IMR-90 (cell line): Measurements from ENCODE around the gene PLSCR5. TPM values are rescaled to one million over a fixed set of nuclear protein-coding genes. Genes with fewer than 3 reads are reported as not detected.

Experiments
- ATAC-seq: fragments of 200-7000 bp; cut with Tn5 transposase; 2 replicates; pipeline ENCODE4 v1.9.1; 2020; ENCODE audit warnings: low read depth, mild to moderate bottlenecking, moderate library complexity
- BruUV-seq: library from RNA; stranded (reverse); fragments of 400-500 nt; replicated peaks from 2 replicates; lab custom pipeline; 2021; lab: Mats Ljungman, UMichigan
- CTCF ChIA-PET: fragments of 300-600 bp; formaldehyde crosslinking; extraction: SDS; loops from one replicate; lab custom pipeline; 2021; ENCODE audit warnings: antibody characterized with exemption; lab: Yijun Ruan, JAX
- POLR2A ChIA-PET: fragments of 300-600 bp; sonication (Branson Sonifier 250); formaldehyde crosslinking; loops from one replicate; lab custom pipeline; 2022; ENCODE audit warnings: antibody characterized with exemption; ENCODE audit not compliant: unreplicated experiment; lab: Charles Lee
- DNase-seq: peaks from one replicate; pipeline ENCODE4 v3.0.0; 2013
- H2AFZ ChIP-seq: replicated peaks from 2 replicates; pipeline ENCODE3; 2013; ENCODE audit warnings: low read length, mild to moderate bottlenecking; ENCODE audit not compliant: poor library complexity
- H2AK5ac ChIP-seq: 2 replicates; pipeline ENCODE4 v1.6.1; 2013; ENCODE audit warnings: low read depth, low read length, inconsistent platforms
- H2AK9ac ChIP-seq: replicated peaks from 2 replicates; pipeline ENCODE3; 2013; ENCODE audit warnings: mild to moderate bottlenecking, low read depth, low read length, moderate library complexity; ENCODE audit not compliant: poor library complexity
- H2BK120ac ChIP-seq: 2 replicates; pipeline ENCODE4 v1.6.1; 2013; ENCODE audit warnings: low read depth, low read length, inconsistent platforms
- H2BK15ac ChIP-seq: 3 replicates; pipeline ENCODE4 v1.6.1; 2013; ENCODE audit warnings: low read depth, low read length, inconsistent platforms
- H2BK20ac ChIP-seq: 2 replicates; pipeline ENCODE4 v1.6.1; 2013; ENCODE audit warnings: low read depth, mild to moderate bottlenecking, inconsistent platforms, low read length, moderate library complexity
- H2BK5ac ChIP-seq: 2 replicates; pipeline ENCODE4 v1.6.1; 2013; ENCODE audit warnings: mild to moderate bottlenecking, low read depth, low read length, inconsistent platforms; ENCODE audit not compliant: poor library complexity, severe bottlenecking
- H3K14ac ChIP-seq: replicated peaks from 2 replicates; pipeline ENCODE4 v1.6.1; 2013; ENCODE audit warnings: low read depth, low read length, inconsistent platforms
- H3K18ac ChIP-seq: 2 replicates; pipeline ENCODE4 v1.6.1; 2013; ENCODE audit warnings: low read depth, low read length, control low read depth
- H3K23ac ChIP-seq: 2 replicates; pipeline ENCODE4 v1.6.1; 2013; ENCODE audit warnings: low read depth, low read length, inconsistent platforms
- H3K27ac ChIP-seq: 2 replicates; pipeline ENCODE4 v1.5.1; 2013; ENCODE audit warnings: mild to moderate bottlenecking, control low read depth, low read length; ENCODE audit not compliant: insufficient read depth
- H3K27me3 ChIP-seq: 2 replicates; pipeline ENCODE4 v1.6.1; 2013; ENCODE audit warnings: low read length; ENCODE audit not compliant: control insufficient read depth, insufficient read depth
- H3K36me3 ChIP-seq: 2 replicates; pipeline ENCODE4 v1.6.1; 2013; ENCODE audit warnings: low read length, mixed read lengths; ENCODE audit not compliant: control insufficient read depth, insufficient read depth
- H3K4ac ChIP-seq: 2 replicates; pipeline ENCODE4 v1.6.1; 2013; ENCODE audit warnings: low read depth, low read length, inconsistent platforms
- H3K4me1 ChIP-seq: 2 replicates; pipeline ENCODE4 v1.6.1; 2013; ENCODE audit warnings: low read length, mixed read lengths; ENCODE audit not compliant: control insufficient read depth, insufficient read depth
- H3K4me2 ChIP-seq: 2 replicates; pipeline ENCODE4 v1.6.1; 2013; ENCODE audit warnings: low read depth, mild to moderate bottlenecking, control low read depth, low read length, moderate library complexity
- H3K4me3 ChIP-seq: 2 replicates; pipeline ENCODE4 v1.5.1; 2013; ENCODE audit warnings: low read depth, mild to moderate bottlenecking, control low read depth, low read length, moderate library complexity; ENCODE audit not compliant: insufficient read depth
- H3K56ac ChIP-seq: 2 replicates; pipeline ENCODE4 v1.6.1; 2013; ENCODE audit warnings: low read length, inconsistent platforms; ENCODE audit not compliant: insufficient read depth; ENCODE audit errors: extremely low read depth
- H3K79me1 ChIP-seq, 2 experiments: 2 replicates each; pipeline ENCODE4 v1.6.1; 2013; ENCODE audit warnings: low read length in 2 of 2, inconsistent platforms in 1 of 2, low read depth in 1 of 2
- H3K9ac ChIP-seq: 2 replicates; pipeline ENCODE4 v1.6.1; 2013; ENCODE audit warnings: low read depth, low read length, control low read depth
- H3K9me1 ChIP-seq: 2 replicates; pipeline ENCODE4 v1.6.1; 2013; ENCODE audit warnings: low read length, inconsistent platforms; ENCODE audit not compliant: insufficient read depth
- H3K9me3 ChIP-seq: 2 replicates; pipeline ENCODE4 v1.6.1; 2013; ENCODE audit warnings: low read length; ENCODE audit not compliant: control insufficient read depth, insufficient read depth
- H4K20me1 ChIP-seq: 2 replicates; pipeline ENCODE4 v1.6.1; 2013; ENCODE audit warnings: low read length, inconsistent platforms; ENCODE audit not compliant: insufficient read depth
- H4K5ac ChIP-seq: 2 replicates; pipeline ENCODE4 v1.6.1; 2013; ENCODE audit warnings: mild to moderate bottlenecking, low read depth, low read length, control low read depth
- H4K8ac ChIP-seq, 2 experiments: 2 replicates each; pipeline ENCODE4 v1.6.1; 2013; ENCODE audit warnings: low read depth in 2 of 2, low read length in 2 of 2, control low read depth in 1 of 2, inconsistent platforms in 1 of 2
- H4K91ac ChIP-seq: 2 replicates; pipeline ENCODE4 v1.6.1; 2013; ENCODE audit warnings: low read depth, low read length, inconsistent platforms; ENCODE audit not compliant: insufficient read depth
- BHLHE40 ChIP-seq: fragments of 150-350 bp; IDR thresholded peaks from 2 replicates; pipeline ENCODE4 v1.6.1; 2016; ENCODE audit warnings: mild to moderate bottlenecking, low read depth, low read length
- CEBPB ChIP-seq: IDR thresholded peaks from 2 replicates; pipeline ENCODE4 v1.6.1; 2012; ENCODE audit warnings: low read depth, low read length, improper control_type of control experiment
- CHD1 ChIP-seq: IDR thresholded peaks from 2 replicates; pipeline ENCODE4 v1.6.1; 2012; ENCODE audit warnings: low read depth, low read length, improper control_type of control experiment
- CTCF ChIP-seq: conservative IDR thresholded peaks from 2 replicates; pipeline ENCODE4 v1.5.1; 2012; ENCODE audit warnings: mild to moderate bottlenecking, low read depth, low read length, improper control_type of control experiment
- ELK1 ChIP-seq: fragments of 150-350 bp; IDR thresholded peaks from 2 replicates; pipeline ENCODE4 v1.6.1; 2016; ENCODE audit warnings: low read depth, mild to moderate bottlenecking, low read length, moderate library complexity, borderline replicate concordance
- FOS ChIP-seq: fragments of 150-350 bp; IDR thresholded peaks from 2 replicates; pipeline ENCODE4 v1.6.1; 2016; ENCODE audit warnings: low read depth, low read length
- MAFK ChIP-seq: IDR thresholded peaks from 2 replicates; pipeline ENCODE4 v1.6.1; 2012; ENCODE audit warnings: low read depth, low read length, improper control_type of control experiment
- MAZ ChIP-seq: IDR thresholded peaks from 2 replicates; pipeline ENCODE4 v1.6.1; 2012; ENCODE audit warnings: low read depth, mild to moderate bottlenecking, low read length, improper control_type of control experiment, moderate library complexity, borderline replicate concordance
- MXI1 ChIP-seq: IDR thresholded peaks from 2 replicates; pipeline ENCODE4 v1.6.1; 2012; ENCODE audit warnings: low read depth, mild to moderate bottlenecking, low read length, moderate library complexity, borderline replicate concordance
- NFE2L2 ChIP-seq: fragments of 150-350 bp; IDR thresholded peaks from 2 replicates; pipeline ENCODE4 v1.6.1; 2016; ENCODE audit warnings: low read depth, mild to moderate bottlenecking, low read length
- POLR2A ChIP-seq: IDR thresholded peaks from 2 replicates; pipeline ENCODE4 v1.6.1; 2012; ENCODE audit warnings: mild to moderate bottlenecking, low read depth, low read length
- RAD21 ChIP-seq: IDR thresholded peaks from 2 replicates; pipeline ENCODE4 v1.6.1; 2012; ENCODE audit warnings: low read length, improper control_type of control experiment
- RCOR1 ChIP-seq: IDR thresholded peaks from 2 replicates; pipeline ENCODE4 v1.6.1; 2012; ENCODE audit warnings: mild to moderate bottlenecking, low read length, improper control_type of control experiment; ENCODE audit not compliant: insufficient replicate concordance
- RFX5 ChIP-seq: IDR thresholded peaks from 2 replicates; pipeline ENCODE4 v1.8.0; 2012; ENCODE audit warnings: low read depth, mild to moderate bottlenecking, low read length, moderate library complexity
- SMC3 ChIP-seq: fragments of 150-350 bp; IDR thresholded peaks from 2 replicates; pipeline ENCODE4 v1.6.1; 2016; ENCODE audit warnings: low read depth, mild to moderate bottlenecking, antibody characterized with exemption, low read length, moderate library complexity
- USF2 ChIP-seq: fragments of 150-350 bp; IDR thresholded peaks from 2 replicates; pipeline ENCODE4 v1.6.1; 2017; ENCODE audit warnings: mild to moderate bottlenecking, antibody characterized with exemption, low read length, low read depth
- WGBS, 2 experiments: methylation state at CpG; one replicate each; pipeline versions ENCODE4 v1.1.5 to v1.1.7; 2013; ENCODE audit warnings: missing lambda C conversion rate in 2 of 2; ENCODE audit not compliant: insufficient read length in 1 of 2; ENCODE audit errors: extremely low coverage in 2 of 2; 5-methylcytosine and 5-hydroxymethylcytosine counted together
- dilution Hi-C: fragments of 300-500 bp; cut with HindIII; formaldehyde crosslinking; loops from one replicate; pipeline ENCODE4 v1.14.3; 2018; ENCODE audit warnings: low sequenced_read_pairs; ENCODE audit not compliant: unreplicated experiment
- in situ Hi-C: fragments of 300-500 bp; cut with MboI; formaldehyde crosslinking; loops from 3 replicates; pipeline ENCODE4 v1.14.3; 2019; ENCODE audit warnings: low sequenced_read_pairs, inconsistent platforms, mixed read lengths
- intact Hi-C: fragments of 100-400 bp; cut with micrococcal nuclease; formaldehyde crosslinking; loops from 2 replicates; pipeline ENCODE4 v1.10.0; 2022
- polyA plus RNA-seq, 3 experiments: library from polyadenylated mRNA; depleted of rRNA; stranded (reverse); fragments of >200 nt; gene quantifications; 2 replicates each; pipeline ENCODE4 v1.2.3, GENCODE V29; 2012; ENCODE audit warnings: low replicate concordance in 1 of 3
- total RNA-seq: library from RNA; depleted of rRNA; stranded (reverse); fragments of >200 nt; gene quantifications from 2 replicates; pipeline ENCODE4 v1.2.3, GENCODE V29; 2012

PLSCR5 gene
- total and polyA plus RNA-seq, 2 of the 4 experiments (the other 2 are of a cell fraction): not detected

- H2BK5ac ChIP-seq: no peak overlapping the region
- no peak overlapping the region for H2BK15ac ChIP-seq
- no peak overlapping the region for H2AK5ac ChIP-seq
- ChIA-PET CTCF (interaction anchor here (0.6 kb wide), 1 partner anchor 549 kb away, joined by 4 read pairs; no protein-coding TSS in a partner anchor), POLR2A (no interaction called here)
- H4K8ac ChIP-seq: no peak overlapping the region
- in situ Hi-C loops: no loop called here
- no peak overlapping the region for H4K5ac ChIP-seq
- H3K9me1 ChIP-seq: no peaks in the 10 kb centered on the region
- H3K9ac ChIP-seq: no peak overlapping the region
- no peaks in the 10 kb centered on the region for H3K36me3 ChIP-seq
- H3K23ac ChIP-seq: no peak overlapping the region
- no peak overlapping the region for H3K4me2 ChIP-seq
- H2BK120ac ChIP-seq: no peak overlapping the region
- H3K4me3 ChIP-seq: no peak overlapping the region
- DNase-seq (no peak), ATAC-seq (no peak)
- intact Hi-C loops: no loop called here
- H2BK20ac ChIP-seq: no peak overlapping the region
- H3K79me1 ChIP-seq: no peaks in the 10 kb centered on the region
- no peak overlapping the region for H3K18ac ChIP-seq
- H2AK9ac ChIP-seq: no peak overlapping the region
- H3K27me3 ChIP-seq: no peaks in the 10 kb centered on the region
- WGBS, 2 experiments: 17% methylated on average over 1 of the region's 3 CpGs; no CpG with 5 or more reads in 1 of the 2 experiments
- H3K9me3 ChIP-seq: no peaks in the 10 kb centered on the region
- no peak overlapping the region for H3K27ac ChIP-seq
- H3K56ac ChIP-seq: no peak overlapping the region
- dilution Hi-C loops: no loop called here
- H3K14ac ChIP-seq: no peak overlapping the region
- no peaks in the 10 kb centered on the region for H4K20me1 ChIP-seq
- no peak overlapping the region for H2AFZ ChIP-seq
- BruUV-seq: no TSS peak
- no peaks in the 10 kb centered on the region for H3K4me1 ChIP-seq
- H4K91ac ChIP-seq: no peak overlapping the region
- no peak for TF ChIP-seq RCOR1
- no peak for TF ChIP-seq FOS
- no peak for TF ChIP-seq USF2
- TF ChIP-seq ELK1: no peak
- TF ChIP-seq NFE2L2: no peak
- no peak for TF ChIP-seq POLR2A
- TF ChIP-seq BHLHE40: no peak
- no peak for TF ChIP-seq CHD1
- TF ChIP-seq MAFK: no peak
- no peak for TF ChIP-seq MXI1
- no peak for TF ChIP-seq RFX5
- TF ChIP-seq MAZ: no peak
- TF ChIP-seq SMC3: no peak
- TF ChIP-seq CTCF: no peak
- no peak for TF ChIP-seq CEBPB
- no peak for TF ChIP-seq RAD21
- H3K4ac ChIP-seq: no peak overlapping the region
Measured at GRCh38 chr3:146611096-146611495, 6.0 kb upstream of the PLSCR5 start.
